AG04449 (cell line): ENCODE results near the gene CDHR3.

Source experiments
- CTCF ChIA-PET: fragments of 350-600 bp; formaldehyde crosslinking; extraction: SDS; loops from one replicate; lab custom pipeline; 2021; ENCODE audit warnings: antibody characterized with exemption; lab: Yijun Ruan, JAX
- POLR2A ChIA-PET: fragments of 400-600, 350-600 bp; formaldehyde crosslinking; extraction: SDS; loops from one replicate; lab custom pipeline; 2020; ENCODE audit warnings: antibody characterized with exemption, inconsistent platforms; lab: Yijun Ruan, JAX
- DNase-seq: peaks from one replicate; pipeline ENCODE4 v3.0.0-alpha.2; 2010; ENCODE audit warnings: low read depth, low spot score
- H3K4me3 ChIP-seq: 2 replicates; pipeline ENCODE4 v1.5.1; 2011; ENCODE audit warnings: low read depth, mild to moderate bottlenecking, control low read depth, low read length
- TF ChIP-seq, protein P1 (sequence below): IDR thresholded peaks from one replicate; pipeline ENCODE4 v1.5.1; 2011; ENCODE audit warnings: mild to moderate bottlenecking, moderate library complexity, low read length, control low read depth, inconsistent platforms; ENCODE audit not compliant: insufficient read depth; ENCODE audit errors: missing control alignments

CDHR3 gene, protein sequence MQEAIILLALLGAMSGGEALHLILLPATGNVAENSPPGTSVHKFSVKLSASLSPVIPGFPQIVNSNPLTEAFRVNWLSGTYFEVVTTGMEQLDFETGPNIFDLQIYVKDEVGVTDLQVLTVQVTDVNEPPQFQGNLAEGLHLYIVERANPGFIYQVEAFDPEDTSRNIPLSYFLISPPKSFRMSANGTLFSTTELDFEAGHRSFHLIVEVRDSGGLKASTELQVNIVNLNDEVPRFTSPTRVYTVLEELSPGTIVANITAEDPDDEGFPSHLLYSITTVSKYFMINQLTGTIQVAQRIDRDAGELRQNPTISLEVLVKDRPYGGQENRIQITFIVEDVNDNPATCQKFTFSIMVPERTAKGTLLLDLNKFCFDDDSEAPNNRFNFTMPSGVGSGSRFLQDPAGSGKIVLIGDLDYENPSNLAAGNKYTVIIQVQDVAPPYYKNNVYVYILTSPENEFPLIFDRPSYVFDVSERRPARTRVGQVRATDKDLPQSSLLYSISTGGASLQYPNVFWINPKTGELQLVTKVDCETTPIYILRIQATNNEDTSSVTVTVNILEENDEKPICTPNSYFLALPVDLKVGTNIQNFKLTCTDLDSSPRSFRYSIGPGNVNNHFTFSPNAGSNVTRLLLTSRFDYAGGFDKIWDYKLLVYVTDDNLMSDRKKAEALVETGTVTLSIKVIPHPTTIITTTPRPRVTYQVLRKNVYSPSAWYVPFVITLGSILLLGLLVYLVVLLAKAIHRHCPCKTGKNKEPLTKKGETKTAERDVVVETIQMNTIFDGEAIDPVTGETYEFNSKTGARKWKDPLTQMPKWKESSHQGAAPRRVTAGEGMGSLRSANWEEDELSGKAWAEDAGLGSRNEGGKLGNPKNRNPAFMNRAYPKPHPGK

DNA sequence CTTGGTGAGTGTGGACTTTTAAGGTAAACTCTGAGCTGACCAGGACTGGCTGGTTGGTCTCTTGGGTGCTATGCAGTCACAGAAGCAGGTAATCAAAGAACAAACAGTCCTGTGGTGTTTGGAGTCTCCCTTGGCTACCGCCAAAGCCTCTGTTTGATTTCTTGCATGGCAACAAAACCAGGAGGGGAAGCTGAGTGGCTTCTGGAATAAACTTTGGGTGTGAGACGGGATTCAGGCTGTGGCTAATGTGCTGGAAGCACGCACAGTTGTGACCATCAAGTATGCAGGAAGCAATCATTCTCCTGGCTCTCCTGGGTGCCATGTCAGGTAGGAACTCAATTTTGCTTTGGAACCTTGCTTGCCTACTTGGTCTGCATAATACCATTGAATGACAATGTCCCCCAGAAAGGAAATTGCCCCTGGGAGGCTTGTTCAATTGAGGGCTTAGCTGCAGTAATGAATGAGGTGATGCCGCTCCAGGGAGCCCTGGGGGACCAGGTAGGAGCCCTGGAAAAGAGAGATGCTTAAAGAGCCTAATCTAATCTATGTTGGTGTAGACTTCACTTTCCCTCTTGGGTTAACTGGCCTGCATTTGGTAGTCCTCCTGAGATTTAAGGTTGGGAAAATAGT is at the start of gene CDHR3:
CDHR3 (plus strand) TSS at position 227 of the 630 bp plus-strand sequence; CDS start at position 282, 55 bp downstream.
- POLR2A ChIA-PET, result no interaction called here

DNA sequence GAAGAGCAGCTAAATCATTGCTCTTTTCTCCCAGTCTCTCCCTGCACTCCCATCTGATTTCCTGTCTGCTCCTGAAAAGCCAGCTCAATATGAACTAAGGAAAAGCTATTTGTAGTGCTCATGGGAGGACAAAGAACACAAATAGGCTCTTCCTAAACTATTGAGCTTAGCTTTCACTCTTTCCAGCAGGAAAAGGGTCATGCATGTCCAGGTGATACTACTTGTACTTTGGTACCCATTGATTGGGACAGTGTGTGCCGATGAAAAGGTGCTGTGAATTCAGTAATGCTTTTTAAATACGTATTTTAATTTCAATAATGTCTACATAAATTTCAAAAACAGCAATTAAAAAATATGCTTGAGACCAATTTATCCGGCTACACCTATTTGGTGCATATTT is 49.1 kb upstream of the CDHR3 start:
- CTCF ChIA-PET, result interaction anchor here (1.8 kb wide), 1 partner anchor 36 kb away, joined by 5 read pairs; no protein-coding TSS in a partner anchor
- no peak overlapping the region for H3K4me3 ChIP-seq
- DNase-seq, result no peak
- TF ChIP-seq, protein P1, sequence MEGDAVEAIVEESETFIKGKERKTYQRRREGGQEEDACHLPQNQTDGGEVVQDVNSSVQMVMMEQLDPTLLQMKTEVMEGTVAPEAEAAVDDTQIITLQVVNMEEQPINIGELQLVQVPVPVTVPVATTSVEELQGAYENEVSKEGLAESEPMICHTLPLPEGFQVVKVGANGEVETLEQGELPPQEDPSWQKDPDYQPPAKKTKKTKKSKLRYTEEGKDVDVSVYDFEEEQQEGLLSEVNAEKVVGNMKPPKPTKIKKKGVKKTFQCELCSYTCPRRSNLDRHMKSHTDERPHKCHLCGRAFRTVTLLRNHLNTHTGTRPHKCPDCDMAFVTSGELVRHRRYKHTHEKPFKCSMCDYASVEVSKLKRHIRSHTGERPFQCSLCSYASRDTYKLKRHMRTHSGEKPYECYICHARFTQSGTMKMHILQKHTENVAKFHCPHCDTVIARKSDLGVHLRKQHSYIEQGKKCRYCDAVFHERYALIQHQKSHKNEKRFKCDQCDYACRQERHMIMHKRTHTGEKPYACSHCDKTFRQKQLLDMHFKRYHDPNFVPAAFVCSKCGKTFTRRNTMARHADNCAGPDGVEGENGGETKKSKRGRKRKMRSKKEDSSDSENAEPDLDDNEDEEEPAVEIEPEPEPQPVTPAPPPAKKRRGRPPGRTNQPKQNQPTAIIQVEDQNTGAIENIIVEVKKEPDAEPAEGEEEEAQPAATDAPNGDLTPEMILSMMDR, result no peak
- POLR2A ChIA-PET, result no interaction called here

More for the DNA sequence above, at the start of gene CDHR3:
- no peak for DNase-seq
- CTCF ChIA-PET, result interaction anchor here (1.1 to 1.2 kb wide), 2 partner anchors 10 to 27 kb away, joined by 3 read pairs; no protein-coding TSS in a partner anchor
- TF ChIP-seq, protein P1, result no peak
- no peak within 1 kb of the TSS for H3K4me3 ChIP-seq

DNA sequence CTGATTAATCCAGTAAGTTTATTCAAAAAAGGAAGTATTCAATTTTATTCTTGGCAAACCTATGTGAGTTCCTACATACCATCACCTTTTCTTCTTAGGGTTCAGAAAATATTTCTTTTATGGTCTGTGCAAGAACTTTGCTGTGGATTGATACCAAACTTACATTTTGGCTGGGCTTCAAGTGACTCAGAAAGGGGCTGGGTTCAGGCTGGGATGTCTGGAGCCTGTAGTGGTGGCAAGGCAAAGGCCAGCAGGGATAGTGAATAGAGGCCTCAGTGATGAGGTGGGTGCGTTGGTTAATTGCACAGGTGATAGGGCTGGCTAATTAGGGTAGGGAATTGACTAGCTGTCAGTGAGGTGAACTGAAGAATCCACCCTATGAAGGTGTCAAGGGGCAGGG is 46.5 kb upstream of the CDHR3 start:
- POLR2A ChIA-PET, result no interaction called here

DNA sequence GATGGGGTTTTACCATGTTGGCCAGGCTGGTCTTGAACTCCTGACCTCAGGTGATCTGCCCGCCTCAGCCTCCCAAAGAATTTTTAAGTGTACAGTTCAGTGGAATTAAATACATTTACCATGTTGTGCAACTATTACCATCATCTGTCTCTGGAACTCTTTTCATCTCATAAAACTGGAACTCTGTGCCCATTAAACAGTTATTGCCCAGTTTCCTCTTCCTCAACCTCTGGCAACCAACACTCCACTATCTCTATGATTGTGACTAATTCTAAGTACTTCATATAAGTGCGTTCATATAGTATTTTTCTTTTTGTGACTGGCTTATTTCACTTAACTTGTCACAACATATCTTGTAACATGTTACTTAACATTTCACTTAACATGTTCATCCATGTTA is 45.4 kb upstream of the CDHR3 start:
- ChIA-PET CTCF (no interaction called here), POLR2A (no interaction called here)
- TF ChIP-seq, protein P1, result no peak
- no peak for DNase-seq
- no peak overlapping the region for H3K4me3 ChIP-seq

More for the DNA sequence above, 46.5 kb upstream of the CDHR3 start:
- TF ChIP-seq, protein P1, result no peak
- no peak for DNase-seq
- CTCF ChIA-PET, result no interaction called here
- no peak overlapping the region for H3K4me3 ChIP-seq

DNA sequence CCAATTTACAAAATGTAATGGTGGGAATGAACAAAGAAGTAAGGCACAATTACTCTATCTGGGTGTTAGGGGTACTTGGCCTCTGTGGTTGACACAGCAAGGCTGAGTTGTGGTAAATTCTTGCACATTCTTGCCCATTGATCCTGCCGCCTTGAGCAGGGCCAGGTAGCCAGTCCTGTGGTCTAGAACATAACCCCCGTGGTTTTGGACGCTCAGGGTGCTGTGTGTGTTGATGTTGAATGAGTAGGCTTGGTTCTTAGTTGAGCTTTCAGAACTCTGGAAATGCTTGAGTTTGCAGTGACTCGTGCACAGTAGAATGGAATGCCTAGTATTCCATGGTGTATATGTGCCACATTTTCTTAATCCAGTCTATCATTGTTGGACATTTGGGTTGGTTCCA is 42.3 kb upstream of the CDHR3 start:
- H3K4me3 ChIP-seq, result no peak overlapping the region
- DNase-seq, result no peak
- CTCF ChIA-PET, result no interaction called here
- POLR2A ChIA-PET, result no interaction called here
- TF ChIP-seq, protein P1, result no peak
